K562 (cell line): ENCODE measurements around the gene VNN1. TPM values are rescaled to one million over a fixed set of nuclear protein-coding genes. Genes with fewer than 3 reads are reported as not detected.

Experiments
- ATAC-seq: fragments of 200-7000 bp; cut with Tn5 transposase; 3 replicates; pipeline ENCODE4 v1.9.1; 2020; ENCODE audit warnings: moderate library complexity
- BruUV-seq: library from RNA; stranded (reverse); fragments of 400-500 nt; replicated peaks from 2 replicates; lab custom pipeline; 2021; lab: Mats Ljungman, UMichigan
- CTCF ChIA-PET: fragments of 300-600 bp; formaldehyde crosslinking; extraction: SDS; loops from one replicate; lab custom pipeline; 2021; ENCODE audit warnings: low intra/inter-chr PET ratio; lab: Yijun Ruan, JAX
- POLR2A ChIA-PET: fragments of 300-600, 350-650 bp; sonication (Branson Sonifier 250); formaldehyde crosslinking; extraction: SDS; loops from one replicate; lab custom pipeline; 2021; ENCODE audit warnings: antibody characterized with exemption, inconsistent platforms; lab: Yijun Ruan, JAX
- DNase-seq, 4 experiments: peaks; one replicate each; pipeline versions ENCODE4 v3.0.0 to v3.0.0-alpha.2; 2011 to 2018; ENCODE audit warnings: low spot score in 3 of 4, mixed read lengths in 3 of 4; ENCODE audit errors: extremely low read depth in 1 of 4
- FAIRE-seq: peaks from 2 replicates; lab custom pipeline; 2011; peaks lifted over from hg19 to GRCh38; lab: Jason Lieb, UNC
- H2AFZ ChIP-seq: 2 replicates; pipeline ENCODE4 v1.6.0; 2011; ENCODE audit warnings: low read depth, low read length, control low read depth, inconsistent platforms
- H3K27ac ChIP-seq: fragments of 200-600 bp; 3 replicates; pipeline ENCODE4 v1.8.0; 2011; ENCODE audit warnings: low read depth, mild to moderate bottlenecking, control low read depth, inconsistent platforms, low read length, moderate library complexity, mixed read lengths; ENCODE audit errors: extremely low read depth
- H3K27me3 ChIP-seq, 2 experiments: fragments of 300-600 bp in 1 of 2; 2 replicates in 1 of 2; 3 replicates in 1 of 2; pipeline versions ENCODE4 v1.6.0 to v1.8.0; 2011; ENCODE audit warnings: inconsistent platforms in 2 of 2, low read length in 2 of 2, mild to moderate bottlenecking in 1 of 2, mixed read lengths in 1 of 2, moderate library complexity in 1 of 2; ENCODE audit not compliant: control insufficient read depth in 2 of 2, insufficient read depth in 2 of 2
- H3K36me3 ChIP-seq: fragments of 300-600 bp; 3 replicates; pipeline ENCODE4 v1.8.0; 2011; ENCODE audit warnings: mild to moderate bottlenecking, low read length, inconsistent platforms; ENCODE audit not compliant: control insufficient read depth, insufficient read depth
- H3K4me1 ChIP-seq, 2 experiments: fragments of 200-600 bp in 1 of 2; replicated peaks in 1 of 2; 2 replicates in 1 of 2; 3 replicates in 1 of 2; pipeline versions ENCODE4 v1.5.1 to v1.8.0; 2011; ENCODE audit warnings: inconsistent platforms in 2 of 2, low read length in 2 of 2, mild to moderate bottlenecking in 1 of 2, mixed read lengths in 1 of 2, moderate library complexity in 1 of 2; ENCODE audit not compliant: control insufficient read depth in 2 of 2, insufficient read depth in 2 of 2
- H3K4me2 ChIP-seq: 2 replicates; pipeline ENCODE4 v1.6.1; 2011; ENCODE audit warnings: low read length, control low read depth, inconsistent platforms, mixed read lengths; ENCODE audit not compliant: insufficient read depth
- H3K4me3 ChIP-seq: fragments of 200-600 bp; sonication (generic), shearing (Covaris generic); 2 replicates; pipeline ENCODE4 v1.5.1; 2016; ENCODE audit warnings: control low read depth, inconsistent platforms
- H3K79me2 ChIP-seq: fragments of 200-600 bp; 3 replicates; pipeline ENCODE4 v1.8.0; 2011; ENCODE audit warnings: low read length, inconsistent platforms; ENCODE audit not compliant: control insufficient read depth, insufficient read depth
- H3K9ac ChIP-seq, 2 experiments: 2 replicates each; pipeline versions ENCODE4 v1.6.0 to v1.6.1; 2011; ENCODE audit warnings: low read depth in 2 of 2, low read length in 2 of 2, control low read depth in 1 of 2, inconsistent platforms in 1 of 2, mild to moderate bottlenecking in 1 of 2, mixed read lengths in 1 of 2; ENCODE audit not compliant: insufficient read depth in 1 of 2
- H3K9me1 ChIP-seq: one replicate; pipeline ENCODE4 v1.6.0; 2011; ENCODE audit warnings: inconsistent platforms, mild to moderate bottlenecking, low read length, moderate library complexity; ENCODE audit not compliant: control insufficient read depth, insufficient read depth
- H3K9me3 ChIP-seq: replicated peaks from 2 replicates; pipeline ENCODE4 v1.5.1; 2011; ENCODE audit warnings: low read depth, low read length, inconsistent platforms; ENCODE audit not compliant: control insufficient read depth, insufficient read depth
- H4K20me1 ChIP-seq: replicated peaks from 2 replicates; pipeline ENCODE4 v1.6.1; 2011; ENCODE audit warnings: low read length, inconsistent platforms, mixed read lengths; ENCODE audit not compliant: control insufficient read depth, insufficient read depth
- CHAMP1 ChIP-seq: fragments of 450-650 bp; IDR thresholded peaks from 2 replicates; pipeline ENCODE4 v1.6.1; 2016; ENCODE audit warnings: mild to moderate bottlenecking
- DDX20 ChIP-seq: fragments of 450-650 bp; IDR thresholded peaks from 2 replicates; pipeline ENCODE4 v1.6.1; 2016; ENCODE audit warnings: missing genetic modification characterization, low read depth, mild to moderate bottlenecking, missing compliant biosample characterization, moderate library complexity
- GTF3C2 ChIP-seq: IDR thresholded peaks from 3 replicates; pipeline ENCODE4 v1.6.1; 2011; ENCODE audit warnings: borderline replicate concordance, mild to moderate bottlenecking, moderate library complexity; ENCODE audit not compliant: insufficient read length; ENCODE audit errors: extremely low read depth
- MYBL2 ChIP-seq, 2 experiments: fragments of 450-650 bp in 1 of 2; sonication (generic) in 1 of 2; formaldehyde crosslinking in 1 of 2; IDR thresholded peaks; 2 replicates each; pipeline versions ENCODE4 v1.6.1 to v1.8.1; 2017 to 2022; ENCODE audit warnings: borderline replicate concordance in 1 of 2, inconsistent platforms in 1 of 2, low read depth in 1 of 2, mild to moderate bottlenecking in 1 of 2, missing genetic modification reagents in 1 of 2, moderate library complexity in 1 of 2
- NFE2 ChIP-seq: IDR thresholded peaks from 2 replicates; pipeline ENCODE4 v1.6.1; 2014; ENCODE audit warnings: antibody characterized with exemption, low read depth
- NFYB ChIP-seq: IDR thresholded peaks from 2 replicates; pipeline ENCODE4 v1.6.1; 2011; ENCODE audit warnings: mild to moderate bottlenecking, moderate library complexity; ENCODE audit not compliant: insufficient read length; ENCODE audit errors: extremely low read depth
- POLR2AphosphoS5 ChIP-seq: IDR thresholded peaks from 2 replicates; pipeline ENCODE4 v1.6.1; 2011; ENCODE audit warnings: mild to moderate bottlenecking, low read depth, low read length, moderate library complexity; ENCODE audit not compliant: control insufficient read depth, insufficient read depth
- RBM22 ChIP-seq: fragments of 200-400 bp; formaldehyde crosslinking; IDR thresholded peaks from 2 replicates; pipeline ENCODE4 v1.6.1; 2018; ENCODE audit warnings: low read length, low read depth; ENCODE audit not compliant: poor library complexity, severe bottlenecking
- ZBTB5 ChIP-seq: fragments of 450-650 bp; IDR thresholded peaks from 2 replicates; pipeline ENCODE4 v1.6.1; 2017; ENCODE audit warnings: antibody characterized with exemption
- ZFP91 ChIP-seq: sonication (generic); formaldehyde crosslinking; IDR thresholded peaks from 2 replicates; pipeline ENCODE4 v1.8.0; 2022; ENCODE audit warnings: mild to moderate bottlenecking, missing genetic modification reagents
- ZNF232 ChIP-seq: sonication (generic); formaldehyde crosslinking; IDR thresholded peaks from 2 replicates; pipeline ENCODE4 v1.8.0; 2022; ENCODE audit warnings: mild to moderate bottlenecking, missing genetic modification reagents
- ZNF263 ChIP-seq: sonication (generic); formaldehyde crosslinking; IDR thresholded peaks from 2 replicates; pipeline ENCODE4 v1.8.0; 2022; ENCODE audit warnings: mild to moderate bottlenecking, missing genetic modification reagents, borderline replicate concordance
- ZNF695 ChIP-seq: fragments of 450-650 bp; formaldehyde crosslinking; IDR thresholded peaks from 2 replicates; pipeline ENCODE4 v1.4.0; 2020; ENCODE audit warnings: mild to moderate bottlenecking, moderate library complexity
- WGBS: fragments of 100-300 bp; shearing (Covaris generic); methylation state at CpG from one replicate; pipeline ENCODE4 v1.1.6; 2016; ENCODE audit warnings: low coverage, mixed read lengths; ENCODE audit not compliant: insufficient coverage; ENCODE audit errors: missing lambda C conversion rate; 5-methylcytosine and 5-hydroxymethylcytosine counted together
- in situ Hi-C: fragments of 300-500 bp; cut with MboI; formaldehyde crosslinking; loops from 4 replicates; pipeline ENCODE4 v1.15.0; 2018; ENCODE audit warnings: inconsistent platforms, mixed read lengths
- intact Hi-C: fragments of 100-400 bp; cut with micrococcal nuclease; formaldehyde crosslinking; loops from 2 replicates; pipeline ENCODE4 v1.14.2; 2022
- polyA plus RNA-seq, 8 experiments: library from polyadenylated mRNA; depleted of rRNA in 4 of 8; stranded (reverse) in 5 of 8; unstranded in 3 of 8; fragments of >200 nt; fragmentation: Nextera tagmentation in 2 of 8; fragmentation: Illumina TruSeq in 1 of 8; extraction: Ambion mirVana in 2 of 8; extraction: Trizol in 1 of 8; gene quantifications; 2 replicates each; pipeline versions ENCODE4 v1.2.1 to v1.2.3, GENCODE V29; 2011 to 2014; ENCODE audit warnings: inconsistent platforms in 1 of 8, missing spikeins in 1 of 8
- total RNA-seq, 7 experiments: library from RNA; depleted of rRNA in 6 of 7; stranded (reverse); fragments of >200 nt in 6 of 7; fragmentation: Illumina TruSeq in 2 of 7; extraction: Trizol in 2 of 7; gene quantifications; 2 replicates each; pipeline versions ENCODE4 v1.2.1 to v1.2.3, GENCODE V29; 2011 to 2021; ENCODE audit warnings: low replicate concordance in 1 of 7

Gene VNN1
- total and polyA plus RNA-seq, 9 of the 15 experiments (the other 6 are each of a cell fraction or from before 2014, with no cell fraction given) = not detected

DNA sequence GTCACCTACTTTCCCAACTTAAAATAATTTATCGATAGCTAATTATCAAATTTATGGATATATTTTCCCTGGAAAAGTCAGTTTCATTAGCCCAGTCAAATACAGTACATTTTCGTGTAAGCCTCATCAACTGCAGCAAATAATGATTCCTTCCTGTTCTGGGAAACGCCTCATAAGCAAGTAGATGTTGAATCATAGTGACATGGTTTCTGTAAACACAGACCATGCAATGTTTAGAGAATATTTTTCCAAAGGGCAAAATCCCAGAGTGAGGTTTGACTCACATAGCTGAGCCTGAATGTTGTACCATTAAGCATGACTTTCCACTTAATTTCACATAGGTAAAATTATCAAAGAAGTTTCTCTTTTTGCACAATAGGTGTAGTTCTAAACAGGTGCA lies 16.7 kb upstream of the VNN1 start:
- Histone ChIP-seq H3K27me3 (peaks cover 0 to 4% of the 10 kb centered on the region in 2 experiments; a peak in 3 of 5 replicates), H3K79me2 (no peaks in the 10 kb centered on the region), H3K4me1 (no peaks in the 10 kb centered on the region), H3K9me3 (no peaks in the 10 kb centered on the region), H4K20me1 (no peaks in the 10 kb centered on the region), H2AFZ (no peak overlapping the region), H3K4me2 (no peak overlapping the region), H3K27ac (no peak overlapping the region), H3K36me3 (no peaks in the 10 kb centered on the region), H3K4me3 (no peak overlapping the region), H3K9me1 (no peaks in the 10 kb centered on the region), H3K9ac (no peak overlapping the region)
- WGBS = 0% methylated on average over 3 of the region's 3 CpGs
- ChIA-PET CTCF (no interaction called here), POLR2A (no interaction called here)
- BruUV-seq = no TSS peak
- no peak for DNase-seq
- FAIRE-seq = no peak
- no peak for ATAC-seq
- in situ Hi-C loops = no loop called here
- intact Hi-C loops = no loop called here
- TF ChIP-seq ZFP91 (no peak), NFE2 (no peak), NFYB (no peak), CHAMP1 (no peak), ZNF695 (CRISPR knock-in tag) (no peak), ZNF232 (CRISPR knock-in tag) (no peak), ZNF263 (no peak), POLR2AphosphoS5 (no peak), MYBL2 (IDR thresholded peaks at IDR 0.05; ENCODE audit: low read depth) (no peak), MYBL2 (CRISPR knock-in tag; IDR thresholded peaks at IDR 0.05; ENCODE audit: borderline replicate concordance) (no peak), RBM22 (no peak), GTF3C2 (no peak), ZBTB5 (no peak), DDX20 (tag) (no peak)
